ENCODE measurements around the gene PLXDC2. TPM values are rescaled to one million over a fixed set of nuclear protein-coding genes. Genes with fewer than 3 reads are reported as not detected.

The PLXDC2 gene
- total RNA-seq, 1 experiment from 2014 or later = 0.20 TPM

DNA sequence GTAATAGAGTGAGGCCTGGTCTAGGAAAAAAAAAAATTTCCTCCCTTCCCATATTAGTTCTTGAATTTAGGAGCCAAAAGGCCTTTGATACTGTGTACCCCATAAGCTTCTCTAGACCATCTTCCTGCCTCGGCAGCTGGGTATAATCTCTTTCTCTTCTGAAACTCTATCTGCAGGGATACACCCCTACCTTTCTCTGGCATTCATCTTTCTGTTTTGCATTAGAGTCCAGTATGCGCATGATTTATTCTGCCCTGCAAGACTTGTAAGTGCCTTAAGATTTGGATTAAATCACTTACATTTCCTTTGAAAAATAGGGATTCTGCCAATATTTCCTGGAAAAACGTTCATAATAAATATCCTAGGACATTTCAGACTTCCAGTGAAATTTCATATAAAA lies 431.2 kb downstream of the PLXDC2 start:
- POLR2A ChIA-PET = no interaction called here
- Histone ChIP-seq H2AFZ (ENCODE audit: low read depth, low read length, poor library complexity, severe bottlenecking) (no peak overlapping the region), H3K79me2 (ENCODE audit: insufficient read depth, low read length) (no peaks in the 10 kb centered on the region), H3K4me2 (ENCODE audit: low read length) (no peak overlapping the region), H3K9me2 (ENCODE audit: insufficient read depth) (no peaks in the 10 kb centered on the region), H3K4me3 (replicated peaks in 1 of 2; ENCODE audit: low read depth in 1 of 2, low read length in 2 of 2) (no peak overlapping the region), H4K20me1 (ENCODE audit: insufficient read depth) (no peaks in the 10 kb centered on the region), H3K36me3 (ENCODE audit: control insufficient read depth in 1 of 2, insufficient read depth in 2 of 2, low read length in 2 of 2) (no peaks in the 10 kb centered on the region), H3K27ac (ENCODE audit: low read depth, low read length) (no peak overlapping the region), H3K27me3 (ENCODE audit: insufficient read depth, low read length) (no peaks in the 10 kb centered on the region), H3K9ac (ENCODE audit: low read length) (no peak overlapping the region), H3K9me3 (ENCODE audit: control insufficient read depth in 1 of 2, insufficient read depth in 1 of 2, low read depth in 1 of 2, low read length in 2 of 2) (peaks cover 0 to 21% of the 10 kb centered on the region in 2 experiments; a peak in 2 of 4 replicates), H3K4me1 (ENCODE audit: control insufficient read depth in 1 of 2, insufficient read depth in 2 of 2, low read length in 2 of 2) (no peaks in the 10 kb centered on the region)
- RAD21 ChIA-PET (ENCODE audit: low non-redundant PET in 1 of 2, low total read pairs in 2 of 2, uncharacterized antibody in 2 of 2, unreplicated experiment in 2 of 2) = no interaction called here
- CTCF ChIA-PET = no interaction called here
- no peak for DNase-seq (ENCODE audit: low read depth, low spot score)
- ATAC-seq = no peak
- TF ChIP-seq ELF1 (IDR thresholded peaks at IDR 0.05; ENCODE audit: borderline replicate concordance, low read depth) (no peak), JUND (IDR thresholded peaks at IDR 0.05) (no peak), SP1 (IDR thresholded peaks at IDR 0.05; ENCODE audit: low read depth) (no peak)
- intact Hi-C loops (cut with micrococcal nuclease) = no loop called here
- no TSS peak for BruUV-seq (replicated peaks)

DNA sequence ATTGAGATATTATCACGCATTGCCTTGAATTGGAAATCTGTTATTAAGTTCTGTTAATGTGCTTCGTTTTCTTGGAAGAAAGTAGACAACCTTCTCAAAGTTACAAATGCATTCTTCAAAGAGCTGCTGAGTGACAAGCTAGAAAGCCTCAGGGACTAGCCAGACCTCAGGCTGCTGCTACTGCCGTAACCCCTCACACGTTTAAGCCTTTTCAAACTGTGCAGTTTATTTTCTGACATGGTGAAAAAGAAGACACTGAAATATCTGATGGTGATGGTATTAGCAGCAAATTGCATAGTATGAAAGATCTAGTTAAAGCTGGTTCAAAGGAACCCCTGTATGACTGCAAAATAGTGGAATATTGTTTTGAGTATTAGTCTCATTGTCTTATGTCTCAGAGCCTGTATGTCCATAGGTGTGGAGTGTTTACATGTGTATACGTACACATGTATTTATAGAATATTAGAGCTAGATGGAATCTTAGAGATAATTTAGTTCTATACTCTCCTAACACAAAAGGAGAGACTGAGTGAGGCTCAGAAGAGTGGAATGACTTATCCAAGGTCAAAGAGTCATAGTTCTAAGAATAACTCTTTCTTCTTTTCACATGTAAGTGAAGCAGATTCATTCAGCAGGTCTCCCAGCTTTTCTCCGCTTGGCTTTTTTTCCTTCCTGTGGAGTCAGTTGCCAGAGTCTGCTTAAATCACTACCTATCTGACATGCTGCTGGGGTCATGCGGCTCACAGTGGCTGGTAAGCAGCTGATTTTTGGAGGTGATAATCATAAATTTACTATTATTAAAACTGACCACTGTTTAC lies 431.9 kb downstream of the PLXDC2 start:
- no peak for ATAC-seq

More for the DNA sequence above, 431.9 kb downstream of the PLXDC2 start:
- H3K4me3 ChIP-seq (replicated peaks in 1 of 2; ENCODE audit: low read depth in 1 of 2, low read length in 2 of 2) = no peak overlapping the region
- DNase-seq (ENCODE audit: low read depth, low spot score) = no peak
- BruUV-seq (replicated peaks) = no TSS peak
- TF ChIP-seq SIN3A (IDR thresholded peaks at IDR 0.05; ENCODE audit: low read depth) = no peak
- no peak for TF ChIP-seq ZFX (IDR thresholded peaks at IDR 0.05)
- TF ChIP-seq TCF7L2 (IDR thresholded peaks at IDR 0.05; ENCODE audit: borderline replicate concordance, extremely low read depth, insufficient read depth, insufficient read length) = no peak
- no peak for TF ChIP-seq CEBPB (IDR thresholded peaks at IDR 0.05; ENCODE audit: low read depth)
- TF ChIP-seq, protein P1, sequence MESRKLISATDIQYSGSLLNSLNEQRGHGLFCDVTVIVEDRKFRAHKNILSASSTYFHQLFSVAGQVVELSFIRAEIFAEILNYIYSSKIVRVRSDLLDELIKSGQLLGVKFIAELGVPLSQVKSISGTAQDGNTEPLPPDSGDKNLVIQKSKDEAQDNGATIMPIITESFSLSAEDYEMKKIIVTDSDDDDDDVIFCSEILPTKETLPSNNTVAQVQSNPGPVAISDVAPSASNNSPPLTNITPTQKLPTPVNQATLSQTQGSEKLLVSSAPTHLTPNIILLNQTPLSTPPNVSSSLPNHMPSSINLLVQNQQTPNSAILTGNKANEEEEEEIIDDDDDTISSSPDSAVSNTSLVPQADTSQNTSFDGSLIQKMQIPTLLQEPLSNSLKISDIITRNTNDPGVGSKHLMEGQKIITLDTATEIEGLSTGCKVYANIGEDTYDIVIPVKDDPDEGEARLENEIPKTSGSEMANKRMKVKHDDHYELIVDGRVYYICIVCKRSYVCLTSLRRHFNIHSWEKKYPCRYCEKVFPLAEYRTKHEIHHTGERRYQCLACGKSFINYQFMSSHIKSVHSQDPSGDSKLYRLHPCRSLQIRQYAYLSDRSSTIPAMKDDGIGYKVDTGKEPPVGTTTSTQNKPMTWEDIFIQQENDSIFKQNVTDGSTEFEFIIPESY (IDR thresholded peaks at IDR 0.05; ENCODE audit: extremely low read depth, insufficient replicate concordance, low read length) = no peak
- TF ChIP-seq RAD21 (IDR thresholded peaks at IDR 0.05; ENCODE audit: low read depth) = no peak
- TF ChIP-seq YY1 (IDR thresholded peaks at IDR 0.05; ENCODE audit: extremely low read depth, insufficient replicate concordance, low read depth, low read length) = no peak
- no peak for TF ChIP-seq ELF1 (IDR thresholded peaks at IDR 0.05; ENCODE audit: borderline replicate concordance, low read depth)
- no peak for TF ChIP-seq ZNF274 (IDR thresholded peaks at IDR 0.05; ENCODE audit: low read depth, low read length)
- no peak for TF ChIP-seq POLR2AphosphoS5 (IDR thresholded peaks at IDR 0.05; ENCODE audit: low read depth, low read length)
- TF ChIP-seq CBX3 (IDR thresholded peaks at IDR 0.05; ENCODE audit: low read depth) = no peak
- TF ChIP-seq JUND (IDR thresholded peaks at IDR 0.05) = no peak
- ChIA-PET CTCF (no interaction called here), POLR2A (no interaction called here), RAD21 (ENCODE audit: low non-redundant PET in 1 of 2, low total read pairs in 2 of 2, uncharacterized antibody in 2 of 2, unreplicated experiment in 2 of 2) (no interaction called here)
- no peaks in the 10 kb centered on the region for H3K27me3 ChIP-seq (ENCODE audit: insufficient read depth, low read length)
- H3K9me3 ChIP-seq (ENCODE audit: control insufficient read depth in 1 of 2, insufficient read depth in 1 of 2, low read depth in 1 of 2, low read length in 2 of 2) = peaks cover 0 to 21% of the 10 kb centered on the region in 2 experiments; a peak in 2 of 4 replicates
- no peaks in the 10 kb centered on the region for H3K4me1 ChIP-seq (ENCODE audit: control insufficient read depth in 1 of 2, insufficient read depth in 2 of 2, low read length in 2 of 2)
- H3K9ac ChIP-seq (ENCODE audit: low read length) = no peak overlapping the region
- H3K79me2 ChIP-seq (ENCODE audit: insufficient read depth, low read length) = no peaks in the 10 kb centered on the region
- H4K20me1 ChIP-seq (ENCODE audit: insufficient read depth) = no peaks in the 10 kb centered on the region
- no peak overlapping the region for H3K27ac ChIP-seq (ENCODE audit: low read depth, low read length)
- no peak overlapping the region for H2AFZ ChIP-seq (ENCODE audit: low read depth, low read length, poor library complexity, severe bottlenecking)
- intact Hi-C loops (cut with micrococcal nuclease) = no loop called here
- no peaks in the 10 kb centered on the region for H3K36me3 ChIP-seq (ENCODE audit: control insufficient read depth in 1 of 2, insufficient read depth in 2 of 2, low read length in 2 of 2)
- H3K9me2 ChIP-seq (ENCODE audit: insufficient read depth) = no peaks in the 10 kb centered on the region
- no peak overlapping the region for H3K4me2 ChIP-seq (ENCODE audit: low read length)

All from HCT116 (cell line).